Measurements from ENCODE around the gene NRG3. TPM values are rescaled to one million over a fixed set of nuclear protein-coding genes. Genes with fewer than 3 reads are reported as not detected.

NRG3 gene
- total and polyA plus RNA-seq, 2 donors: 0.08 to 1.5 TPM

DNA sequence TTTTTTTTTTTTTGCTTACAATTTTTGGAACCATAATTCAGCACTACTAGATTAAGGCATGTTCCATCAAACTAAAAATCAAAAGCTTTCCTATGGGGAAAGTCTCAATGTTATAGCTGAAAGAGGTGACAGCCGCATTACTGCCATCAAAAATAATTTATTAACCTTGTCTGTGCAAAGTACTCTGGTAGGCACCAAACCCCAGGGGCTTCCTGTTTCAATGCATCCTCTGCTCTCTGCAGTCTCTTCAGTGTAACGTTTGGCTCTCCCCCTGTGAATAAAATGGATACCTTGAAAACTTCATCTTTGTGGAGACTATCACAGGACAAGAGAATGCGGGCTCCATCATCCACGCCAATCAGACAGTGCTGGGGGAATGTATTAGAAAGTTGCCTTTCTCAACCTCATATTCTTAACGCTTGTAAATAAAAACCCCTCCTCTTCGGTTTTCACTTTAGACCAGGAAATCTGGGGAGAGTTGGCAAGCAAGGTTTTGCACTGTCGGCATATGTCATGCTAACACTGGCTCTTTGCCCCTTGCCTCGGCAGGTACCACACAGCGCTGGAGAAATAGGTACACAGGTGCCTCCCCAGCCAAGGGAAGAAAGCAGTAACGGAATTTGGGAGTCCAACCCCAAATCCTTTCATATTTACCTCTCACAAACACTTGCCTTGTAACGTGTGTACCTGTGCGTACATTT lies 1.6 kb upstream of the NRG3 start:
- Histone ChIP-seq H3K4me3 (ENCODE audit: low read depth, low read length) (no peak overlapping the region), H3K27ac (ENCODE audit: low read depth) (no peak overlapping the region)
- WGBS: 30% methylated on average over 12 of the region's 12 CpGs

DNA sequence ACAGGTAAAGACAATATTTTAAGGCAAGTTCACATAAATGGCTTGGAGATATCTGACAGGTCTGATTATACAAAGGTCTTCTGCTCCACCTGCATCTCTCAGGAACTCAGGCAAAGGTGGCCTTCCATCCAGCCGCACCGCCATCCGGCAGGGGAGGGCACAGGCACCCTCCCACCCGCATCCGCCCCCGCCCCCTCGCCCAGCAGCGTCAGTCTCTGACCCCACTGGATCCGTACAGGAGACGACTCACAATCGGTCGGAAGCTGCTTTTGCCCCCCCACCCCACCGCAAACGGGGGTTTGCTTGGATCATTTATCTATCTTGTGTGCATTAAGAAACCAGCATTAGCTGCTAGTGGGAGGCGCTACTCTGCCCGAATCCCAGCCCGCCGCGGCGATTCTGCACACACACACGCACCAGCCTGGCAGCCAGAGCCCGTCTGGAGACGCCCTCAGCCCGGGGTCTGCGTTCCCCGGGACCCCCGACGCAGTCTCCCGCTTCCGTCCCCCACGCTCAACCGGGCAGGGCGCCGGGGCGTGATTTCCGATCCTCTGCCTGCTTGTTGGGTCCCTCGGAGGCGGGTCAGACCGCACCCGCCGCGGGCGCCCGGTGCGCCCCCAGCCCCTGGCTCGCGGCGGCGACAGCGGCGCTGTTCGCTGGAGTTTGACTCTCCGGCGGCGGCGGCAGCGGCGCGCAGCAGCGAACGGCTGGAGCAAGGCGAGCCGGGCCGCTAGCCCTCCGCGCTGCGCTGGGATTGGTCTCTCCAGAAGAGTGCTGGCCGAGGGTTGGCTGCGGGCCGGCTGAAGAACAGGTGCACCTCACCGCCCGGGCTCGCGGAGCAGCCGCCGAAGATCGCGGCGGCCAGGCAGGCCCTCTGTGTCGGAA lies 820 bp upstream of the NRG3 start:
- Histone ChIP-seq H3K4me1 (ENCODE audit: insufficient read depth) (peaks cover 2% of the 10 kb centered on the region), H3K36me3 (ENCODE audit: insufficient read depth) (no peaks in the 10 kb centered on the region), H3K4me3 (ENCODE audit: low read depth, low read length) (peak overlapping the region; percentile 61), H3K27ac (ENCODE audit: low read depth) (no peak overlapping the region)
- WGBS: under 1% methylated on average over 80 of the region's 80 CpGs
- peak; percentile 33 for DNase-seq (ENCODE audit: extremely low spot score)

More for the DNA sequence above, 1.6 kb upstream of the NRG3 start:
- DNase-seq (ENCODE audit: extremely low spot score): no peak
- peaks cover 2% of the 10 kb centered on the region for H3K4me1 ChIP-seq (ENCODE audit: insufficient read depth)
- no peaks in the 10 kb centered on the region for H3K36me3 ChIP-seq (ENCODE audit: insufficient read depth)

DNA sequence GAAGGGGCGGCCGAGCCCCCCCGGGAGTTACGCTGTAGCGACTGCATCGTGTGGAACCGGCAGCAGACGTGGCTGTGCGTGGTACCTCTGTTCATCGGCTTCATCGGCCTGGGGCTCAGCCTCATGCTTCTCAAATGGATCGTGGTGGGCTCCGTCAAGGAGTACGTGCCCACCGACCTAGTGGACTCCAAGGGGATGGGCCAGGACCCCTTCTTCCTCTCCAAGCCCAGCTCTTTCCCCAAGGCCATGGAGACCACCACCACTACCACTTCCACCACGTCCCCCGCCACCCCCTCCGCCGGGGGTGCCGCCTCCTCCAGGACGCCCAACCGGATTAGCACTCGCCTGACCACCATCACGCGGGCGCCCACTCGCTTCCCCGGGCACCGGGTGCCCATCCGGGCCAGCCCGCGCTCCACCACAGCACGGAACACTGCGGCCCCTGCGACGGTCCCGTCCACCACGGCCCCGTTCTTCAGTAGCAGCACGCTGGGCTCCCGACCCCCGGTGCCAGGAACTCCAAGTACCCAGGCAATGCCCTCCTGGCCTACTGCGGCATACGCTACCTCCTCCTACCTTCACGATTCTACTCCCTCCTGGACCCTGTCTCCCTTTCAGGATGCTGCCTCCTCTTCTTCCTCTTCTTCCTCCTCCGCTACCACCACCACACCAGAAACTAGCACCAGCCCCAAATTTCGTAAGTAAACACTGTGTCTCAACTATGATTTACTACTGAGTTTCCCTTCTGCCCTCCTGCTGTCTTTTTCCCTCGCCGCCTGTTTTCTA lies 666 bp downstream of the NRG3 start:
- Histone ChIP-seq H3K36me3 (ENCODE audit: insufficient read depth) (no peaks in the 10 kb centered on the region), H3K4me3 (ENCODE audit: low read depth, low read length) (peak overlapping the region; percentile 61), H3K4me1 (ENCODE audit: insufficient read depth) (peaks cover 2% of the 10 kb centered on the region), H3K27ac (ENCODE audit: low read depth) (no peak overlapping the region)
- 1% methylated on average over 49 of the region's 49 CpGs for WGBS
- no peak for DNase-seq (ENCODE audit: extremely low spot score)

DNA sequence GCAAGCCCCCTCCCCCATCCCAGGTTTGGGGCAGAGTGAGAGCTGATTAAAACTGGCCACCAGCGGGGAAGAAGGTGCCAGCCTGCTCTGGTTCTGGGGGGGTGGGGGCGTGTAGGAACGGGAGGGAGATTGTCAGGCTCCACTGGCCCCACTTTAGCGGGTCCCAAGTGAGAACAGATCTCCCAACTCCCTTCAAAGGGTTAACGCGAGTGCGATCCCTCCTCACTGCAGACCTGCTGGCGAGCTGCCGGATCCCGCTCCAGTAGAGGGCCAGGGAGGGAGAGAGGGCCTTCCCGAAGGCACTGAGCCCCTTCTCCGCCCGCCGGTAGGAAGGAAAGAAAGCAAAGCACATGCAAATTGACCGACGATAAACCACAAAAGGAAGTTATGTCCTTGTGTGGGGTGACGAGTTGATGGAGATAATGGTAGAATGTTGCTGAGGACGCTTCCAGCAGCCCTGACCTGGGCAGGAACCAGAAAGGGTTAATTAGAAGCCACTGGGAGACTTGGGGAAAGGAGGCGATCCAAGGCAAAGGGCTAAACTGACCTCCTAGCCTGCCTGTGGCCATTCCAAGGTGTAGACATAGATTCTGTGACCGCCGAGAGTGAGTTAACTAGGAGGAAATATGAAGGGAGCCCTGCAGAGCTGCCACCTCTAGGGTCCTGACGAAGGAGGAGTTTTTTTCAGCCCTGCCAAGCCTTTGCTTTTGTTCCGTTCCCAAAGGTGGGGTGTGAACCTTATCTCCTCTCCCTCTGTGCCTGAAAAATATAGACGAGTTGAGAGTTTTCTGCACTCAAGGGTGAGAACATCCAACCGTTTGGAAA lies 1.5 kb downstream of the NRG3 start:
- H3K4me1 ChIP-seq (ENCODE audit: insufficient read depth): peaks cover 2% of the 10 kb centered on the region
- no peak overlapping the region for H3K4me3 ChIP-seq (ENCODE audit: low read depth, low read length)

DNA sequence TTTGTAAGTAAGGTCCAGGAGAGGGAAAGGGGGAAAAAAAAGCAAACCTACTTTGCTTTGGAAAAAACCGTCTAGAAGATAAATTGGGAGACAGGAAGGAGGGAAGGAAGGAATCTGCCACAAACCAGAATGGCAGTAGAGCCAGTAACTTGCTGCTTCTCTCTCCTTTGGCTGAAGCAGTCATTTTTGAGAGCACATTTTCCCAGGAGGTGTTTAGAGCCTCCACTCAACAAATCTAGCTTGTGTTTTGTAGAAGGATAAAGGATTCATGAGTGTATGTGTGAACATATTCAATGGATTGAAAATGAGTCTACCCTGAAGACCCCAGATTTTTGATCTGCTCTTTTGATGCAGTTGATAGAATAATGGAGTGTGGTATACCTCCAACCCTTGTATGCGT lies 2.6 kb downstream of the NRG3 start:
- Histone ChIP-seq H3K4me1 (ENCODE audit: insufficient read depth) (peaks cover 2% of the 10 kb centered on the region), H3K27ac (ENCODE audit: low read depth) (no peak overlapping the region), H3K4me3 (ENCODE audit: low read depth, low read length) (no peak overlapping the region), H3K36me3 (ENCODE audit: insufficient read depth) (no peaks in the 10 kb centered on the region)
- 45% methylated on average over 2 of the region's 2 CpGs for WGBS
- DNase-seq (ENCODE audit: extremely low spot score): no peak

More for the DNA sequence above, 1.5 kb downstream of the NRG3 start:
- Histone ChIP-seq H3K27ac (ENCODE audit: low read depth) (no peak overlapping the region), H3K36me3 (ENCODE audit: insufficient read depth) (no peaks in the 10 kb centered on the region)
- no peak for DNase-seq (ENCODE audit: extremely low spot score)
- 2% methylated on average over 25 of the region's 25 CpGs for WGBS

DNA sequence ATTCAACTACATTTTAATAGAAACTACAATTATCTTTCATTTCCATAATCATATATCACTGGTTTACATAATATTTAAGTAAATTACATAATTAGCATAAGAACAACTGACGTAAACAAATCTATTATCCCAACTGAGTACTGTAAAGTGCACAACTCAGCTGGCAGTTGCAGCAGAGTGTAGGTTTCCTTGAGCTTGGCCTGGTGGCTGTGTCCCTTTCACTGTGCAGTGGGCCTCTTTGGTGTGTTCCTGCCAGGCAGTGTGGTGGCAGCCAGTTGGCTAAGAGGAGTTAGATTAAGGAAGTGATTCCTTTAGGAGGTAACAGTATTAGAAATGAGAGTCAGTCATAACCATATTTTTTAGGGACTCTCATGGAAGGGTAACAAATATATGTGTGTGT lies 7.0 kb downstream of the NRG3 start:
- no peaks in the 10 kb centered on the region for H3K36me3 ChIP-seq (ENCODE audit: insufficient read depth)
- DNase-seq (ENCODE audit: extremely low spot score): no peak
- 74% methylated on average over 1 of the region's 1 CpG for WGBS
- H3K27ac ChIP-seq (ENCODE audit: low read depth): no peak overlapping the region
- H3K4me1 ChIP-seq (ENCODE audit: insufficient read depth): no peaks in the 10 kb centered on the region
- no peak overlapping the region for H3K4me3 ChIP-seq (ENCODE audit: low read depth, low read length)

DNA sequence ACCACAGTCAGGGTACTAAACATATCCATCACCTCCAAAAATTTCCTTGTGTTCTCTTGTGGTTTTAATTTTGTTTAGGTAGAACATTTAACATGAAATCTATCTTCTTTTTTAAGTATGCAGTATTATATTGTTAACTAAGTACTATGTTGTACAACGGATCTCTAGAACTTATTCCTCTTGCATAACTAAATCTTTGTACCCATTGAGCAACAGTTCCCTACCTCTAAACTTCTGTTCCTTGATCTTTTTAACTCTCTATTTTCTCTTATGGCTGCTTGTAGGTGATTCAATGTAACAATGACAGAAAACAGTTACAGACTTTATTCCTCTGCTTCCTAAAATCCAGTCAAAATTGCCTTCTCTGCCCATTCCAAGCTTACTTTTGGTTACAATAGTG lies 9.9 kb downstream of the NRG3 start:
- no peak overlapping the region for H3K4me3 ChIP-seq (ENCODE audit: low read depth, low read length)
- WGBS: 96% methylated on average over 1 of the region's 1 CpG
- H3K27ac ChIP-seq (ENCODE audit: low read depth): no peak overlapping the region
- no peaks in the 10 kb centered on the region for H3K36me3 ChIP-seq (ENCODE audit: insufficient read depth)
- DNase-seq (ENCODE audit: extremely low spot score): no peak
- H3K4me1 ChIP-seq (ENCODE audit: insufficient read depth): no peaks in the 10 kb centered on the region

DNA sequence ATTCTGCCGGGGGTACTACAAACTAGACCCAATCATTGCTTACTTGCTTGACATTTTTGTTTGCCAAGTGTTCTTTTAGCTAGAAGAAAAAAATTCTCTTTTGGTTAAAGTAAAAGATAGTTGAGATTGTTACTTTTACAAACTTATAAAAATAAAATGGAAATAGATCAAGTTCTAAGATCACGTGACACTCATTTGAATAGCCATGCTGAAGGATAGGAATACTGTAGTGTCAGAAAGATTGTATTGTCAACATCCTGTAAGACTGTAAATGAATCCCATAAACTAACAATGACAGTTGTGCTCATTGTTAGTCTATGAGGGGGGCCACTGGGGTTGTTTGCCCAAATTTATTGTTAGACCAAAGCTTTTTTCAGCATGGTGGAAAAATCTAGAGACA lies 10.5 kb downstream of the NRG3 start:
- WGBS: 86% methylated on average over 2 of the region's 2 CpGs
- DNase-seq (ENCODE audit: extremely low spot score): no peak
- no peaks in the 10 kb centered on the region for H3K4me1 ChIP-seq (ENCODE audit: insufficient read depth)
- no peak overlapping the region for H3K27ac ChIP-seq (ENCODE audit: low read depth)
- no peaks in the 10 kb centered on the region for H3K36me3 ChIP-seq (ENCODE audit: insufficient read depth)
- no peak overlapping the region for H3K4me3 ChIP-seq (ENCODE audit: low read depth, low read length)

DNA sequence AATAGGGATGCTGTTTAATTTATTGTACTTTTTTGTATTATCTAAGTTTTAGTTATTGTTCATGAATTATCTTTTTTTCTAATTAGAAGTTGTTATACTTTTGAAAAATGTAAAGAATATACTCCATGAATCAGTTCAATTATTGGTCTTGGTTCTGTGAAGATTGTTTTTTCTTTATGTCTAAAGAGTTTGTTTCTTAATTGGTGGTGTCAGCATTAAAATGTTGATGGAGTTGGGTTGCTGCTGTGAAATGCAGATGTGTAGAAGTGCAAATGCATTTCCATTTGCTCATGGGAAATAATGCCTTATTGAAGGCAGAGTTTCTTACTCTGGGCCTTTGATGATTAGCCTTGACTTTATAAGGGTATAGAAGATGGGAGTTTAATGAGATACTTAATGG lies 11.9 kb downstream of the NRG3 start:
- Histone ChIP-seq H3K4me3 (ENCODE audit: low read depth, low read length) (no peak overlapping the region), H3K27ac (ENCODE audit: low read depth) (no peak overlapping the region), H3K36me3 (ENCODE audit: insufficient read depth) (no peaks in the 10 kb centered on the region), H3K4me1 (ENCODE audit: insufficient read depth) (no peaks in the 10 kb centered on the region)
- no peak for DNase-seq (ENCODE audit: extremely low spot score)

DNA sequence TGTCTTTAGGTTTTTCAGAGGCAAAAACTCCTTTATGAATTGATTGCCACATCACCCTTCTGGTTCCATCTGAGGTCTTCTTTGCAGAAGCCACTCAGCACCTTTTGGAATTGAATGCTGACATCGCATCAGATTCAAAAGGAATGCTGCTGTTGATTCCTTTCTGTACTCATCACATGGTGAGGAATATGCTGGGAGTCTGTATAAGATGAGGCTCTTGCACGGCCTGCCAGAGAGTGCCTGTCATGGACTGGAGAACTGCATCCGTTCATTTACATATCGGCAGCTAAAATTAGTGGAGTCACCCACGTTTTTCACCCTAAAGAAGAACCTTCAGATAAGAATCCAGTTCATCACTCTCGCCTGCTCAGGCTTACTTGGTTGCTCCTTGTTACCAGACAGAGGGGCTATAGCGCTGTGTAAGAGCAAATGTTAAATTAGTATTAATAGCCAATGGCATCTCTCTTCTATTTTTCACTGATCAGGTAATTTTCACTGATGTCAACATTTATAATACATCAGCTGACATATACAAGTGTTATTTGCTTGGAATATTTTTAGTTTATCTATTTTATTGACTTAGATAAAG lies 14.3 kb downstream of the NRG3 start:
- Histone ChIP-seq H3K27ac (ENCODE audit: low read depth) (no peak overlapping the region), H3K36me3 (ENCODE audit: insufficient read depth) (no peaks in the 10 kb centered on the region), H3K4me1 (ENCODE audit: insufficient read depth) (no peaks in the 10 kb centered on the region), H3K4me3 (ENCODE audit: low read depth, low read length) (no peak overlapping the region)
- DNase-seq (ENCODE audit: extremely low spot score): no peak
- WGBS: 67% methylated on average over 7 of the region's 7 CpGs

DNA sequence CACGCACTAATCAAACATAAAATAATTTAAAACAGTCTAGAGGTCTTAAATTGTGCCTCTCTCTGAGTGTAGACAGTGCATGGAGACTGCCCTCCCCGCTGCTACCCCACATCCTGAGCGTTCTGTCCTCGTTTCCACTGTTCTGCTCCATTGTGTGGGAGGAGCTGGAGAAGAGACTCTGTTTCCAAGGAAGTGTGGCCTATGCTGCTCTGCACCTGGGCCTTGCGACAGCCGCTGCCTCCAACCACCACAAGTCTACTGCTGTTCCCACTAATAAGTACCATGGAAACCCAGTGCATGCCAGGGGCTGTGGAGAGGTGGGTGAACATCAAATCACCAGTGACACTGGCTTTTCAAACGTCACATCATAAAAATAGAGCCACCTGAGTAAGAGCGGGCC lies 19.6 kb downstream of the NRG3 start:
- no peak for DNase-seq (ENCODE audit: extremely low spot score)
- Histone ChIP-seq H3K36me3 (ENCODE audit: insufficient read depth) (no peaks in the 10 kb centered on the region), H3K4me3 (ENCODE audit: low read depth, low read length) (no peak overlapping the region), H3K27ac (ENCODE audit: low read depth) (no peak overlapping the region), H3K4me1 (ENCODE audit: insufficient read depth) (no peaks in the 10 kb centered on the region)
- 79% methylated on average over 8 of the region's 8 CpGs for WGBS

DNA sequence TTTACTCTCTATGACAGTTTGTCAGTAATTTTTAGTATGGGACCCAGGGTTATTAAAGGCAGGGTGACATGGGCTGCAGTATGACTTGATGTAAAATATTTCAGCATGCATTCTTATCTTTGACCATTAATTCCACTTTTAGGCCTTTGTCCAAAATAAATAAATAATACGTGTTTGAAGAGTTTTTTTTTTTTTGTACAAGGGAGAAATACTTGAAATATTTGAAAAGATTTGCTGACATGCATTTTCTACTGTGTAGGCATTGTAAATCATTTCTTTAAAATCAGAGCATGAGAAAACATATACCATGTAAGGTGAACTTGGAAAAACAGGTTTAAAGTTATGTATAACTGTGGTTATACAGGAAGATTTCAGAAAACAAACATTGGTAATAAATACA lies 23.5 kb downstream of the NRG3 start:
- WGBS: 19% methylated on average over 1 of the region's 1 CpG
- no peak overlapping the region for H3K4me3 ChIP-seq (ENCODE audit: low read depth, low read length)
- H3K36me3 ChIP-seq (ENCODE audit: insufficient read depth): no peaks in the 10 kb centered on the region
- no peak for DNase-seq (ENCODE audit: extremely low spot score)
- H3K4me1 ChIP-seq (ENCODE audit: insufficient read depth): no peaks in the 10 kb centered on the region
- no peak overlapping the region for H3K27ac ChIP-seq (ENCODE audit: low read depth)

DNA sequence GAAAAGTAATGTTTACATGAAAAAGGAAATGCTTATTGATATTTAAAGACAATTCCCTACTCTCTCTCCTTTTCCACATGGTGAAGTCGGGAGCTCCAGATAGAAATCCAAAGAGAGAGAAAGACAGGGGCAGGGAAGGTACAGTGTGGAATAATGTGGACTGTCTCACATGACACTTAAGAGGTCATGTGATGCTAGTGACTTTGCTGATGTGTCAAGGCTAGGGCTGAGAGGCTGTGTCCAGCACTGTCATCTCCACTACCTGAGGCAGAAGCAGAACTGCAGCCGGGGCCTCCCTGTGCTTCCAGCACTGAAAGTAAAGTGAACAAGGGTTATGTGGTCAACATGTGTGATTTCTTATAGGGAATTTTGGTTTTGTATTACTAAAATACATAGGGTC lies 26.0 kb downstream of the NRG3 start:
- no peak overlapping the region for H3K4me3 ChIP-seq (ENCODE audit: low read depth, low read length)
- H3K4me1 ChIP-seq (ENCODE audit: insufficient read depth): no peaks in the 10 kb centered on the region
- H3K36me3 ChIP-seq (ENCODE audit: insufficient read depth): no peaks in the 10 kb centered on the region
- no peak for DNase-seq (ENCODE audit: extremely low spot score)
- 88% methylated on average over 2 of the region's 2 CpGs for WGBS
- no peak overlapping the region for H3K27ac ChIP-seq (ENCODE audit: low read depth)
